Fibroblast of lung (primary cell): ENCODE data around the gene NOSTRIN.

Source experiments
- CTCF ChIP-seq, 2 donors: IDR thresholded peaks in 1 of 2; conservative IDR thresholded peaks in 1 of 2; 1 replicate in 1 of 2; 2 replicates in 1 of 2; pipeline ENCODE4 v1.5.1; 2011 to 2012; ENCODE audit warnings: low read length in 2 of 2, control low read depth in 1 of 2, inconsistent platforms in 1 of 2, low read depth in 1 of 2, mild to moderate bottlenecking in 1 of 2
- EZH2 ChIP-seq: IDR thresholded peaks from 2 replicates; pipeline ENCODE4 v1.5.1; 2012; ENCODE audit warnings: low read length, control low read depth, mild to moderate bottlenecking; ENCODE audit errors: missing control alignments

- TF ChIP-seq CTCF (conservative IDR thresholded peaks at IDR 0.05 in 1 of 2, IDR thresholded peaks at IDR 0.05 in 1 of 2; ENCODE audit: low read depth in 1 of 2, low read length in 2 of 2) (no peak), EZH2 (no peak)
These were observed 91.7 kb downstream of the NOSTRIN start for GRCh38 chr2:168894101-168894500.
